WTC11 (cell line): ENCODE measurements around the gene BCKDHA.

Experiments
- ARID4B ChIP-seq: sonication (generic); formaldehyde crosslinking; IDR thresholded peaks from 2 replicates; pipeline ENCODE4 v1.8.0; 2023; ENCODE audit warnings: missing genetic modification reagents, mild to moderate bottlenecking, borderline replicate concordance
- ATF6 ChIP-seq: sonication (generic); formaldehyde crosslinking; IDR thresholded peaks from 2 replicates; pipeline ENCODE4 v1.8.1; 2023; ENCODE audit warnings: mild to moderate bottlenecking, missing genetic modification reagents
- CTCF ChIP-seq: fragments of 200-600 bp; IDR thresholded peaks from 2 replicates; pipeline ENCODE4 v1.8.0; 2022; ENCODE audit warnings: antibody characterized with exemption
- FOXP1 ChIP-seq: sonication (generic); formaldehyde crosslinking; IDR thresholded peaks from 2 replicates; pipeline ENCODE4 v1.8.0; 2022; ENCODE audit warnings: missing genetic modification reagents, mild to moderate bottlenecking, moderate library complexity, borderline replicate concordance
- IRF1 ChIP-seq: sonication (generic); formaldehyde crosslinking; IDR thresholded peaks from 2 replicates; pipeline ENCODE4 v1.8.0; 2023; ENCODE audit warnings: missing genetic modification reagents
- MLX ChIP-seq: sonication (generic); formaldehyde crosslinking; IDR thresholded peaks from 2 replicates; pipeline ENCODE4 v1.8.1; 2023; ENCODE audit warnings: mild to moderate bottlenecking, missing genetic modification reagents, moderate library complexity
- MXD4 ChIP-seq: fragments of 250-450 bp; sonication (Bioruptor Pico); IDR thresholded peaks from 2 replicates; pipeline ENCODE4 v1.8.0; 2021; ENCODE audit warnings: mild to moderate bottlenecking, moderate library complexity, borderline replicate concordance
- NFYB ChIP-seq: sonication (generic); formaldehyde crosslinking; conservative IDR thresholded peaks from 2 replicates; pipeline ENCODE4 v1.8.0; 2022; ENCODE audit warnings: low read depth, missing genetic modification reagents
- NR2C2 ChIP-seq: sonication (generic); formaldehyde crosslinking; IDR thresholded peaks from 2 replicates; pipeline ENCODE4 v1.8.0; 2022; ENCODE audit warnings: mild to moderate bottlenecking, missing genetic modification reagents
- NR3C1 ChIP-seq: sonication (generic); formaldehyde crosslinking; conservative IDR thresholded peaks from 2 replicates; pipeline ENCODE4 v1.8.1; 2023; ENCODE audit warnings: low read depth, mild to moderate bottlenecking, missing genetic modification reagents
- SP1 ChIP-seq: sonication (generic); formaldehyde crosslinking; conservative IDR thresholded peaks from 2 replicates; pipeline ENCODE4 v1.8.1; 2022; ENCODE audit warnings: missing genetic modification reagents
- TCF7 ChIP-seq: sonication (generic); formaldehyde crosslinking; IDR thresholded peaks from 2 replicates; pipeline ENCODE4 v1.8.0; 2022; ENCODE audit warnings: mild to moderate bottlenecking, low read depth, missing genetic modification reagents, moderate library complexity
- ZNF138 ChIP-seq: sonication (generic); formaldehyde crosslinking; conservative IDR thresholded peaks from 2 replicates; pipeline ENCODE4 v1.8.1; 2022; ENCODE audit warnings: mild to moderate bottlenecking, moderate library complexity, missing genetic modification reagents
- ZNF317 ChIP-seq: sonication (generic); formaldehyde crosslinking; IDR thresholded peaks from 2 replicates; pipeline ENCODE4 v1.8.1; 2023; ENCODE audit warnings: low read depth, mild to moderate bottlenecking, moderate library complexity, missing genetic modification reagents, borderline replicate concordance

- no peak for TF ChIP-seq FOXP1 (CRISPR knock-in tag)
- TF ChIP-seq CTCF = no peak
- no peak for TF ChIP-seq IRF1 (CRISPR knock-in tag)
- no peak for TF ChIP-seq NR2C2 (CRISPR knock-in tag)
- no peak for TF ChIP-seq ZNF138 (CRISPR knock-in tag)
- no peak for TF ChIP-seq ARID4B
- no peak for TF ChIP-seq MLX (CRISPR knock-in tag)
- no peak for TF ChIP-seq SP1 (CRISPR knock-in tag)
- no peak for TF ChIP-seq MXD4 (CRISPR knock-in tag)
- TF ChIP-seq ATF6 (CRISPR knock-in tag) = no peak
- no peak for TF ChIP-seq TCF7 (CRISPR knock-in tag)
- no peak for TF ChIP-seq NR3C1
- TF ChIP-seq NFYB (CRISPR knock-in tag) = no peak
- no peak for TF ChIP-seq ZNF317 (CRISPR knock-in tag)
These were observed 24.8 kb downstream of the BCKDHA start for GRCh38 chr19:41422456-41422855.
